Spleen (tissue), 11 donors: ENCODE results near the gene ST6GALNAC3. TPM values are rescaled to one million over a fixed set of nuclear protein-coding genes. Genes with fewer than 3 reads are reported as not detected.

ENCODE experiments used
- DNase-seq: peaks from one replicate; pipeline ENCODE4 v3.0.0-alpha.2; 2020
- H3K27ac ChIP-seq, 8 donors: fragments of 200-600 bp; sonication (generic) in 7 of 8; 1 replicate in 4 of 8; 2 replicates in 4 of 8; pipeline versions ENCODE4 v1.5.0 to v1.8.0; 2016 to 2021; ENCODE audit warnings: inconsistent platforms in 4 of 8, mild to moderate bottlenecking in 4 of 8, moderate library complexity in 1 of 8
- H3K27me3 ChIP-seq, 7 donors: fragments of 200-600 bp; sonication (generic) in 6 of 7; replicated peaks in 1 of 7; 1 replicate in 4 of 7; 2 replicates in 3 of 7; pipeline versions ENCODE4 v1.5.0 to v1.8.0; 2016 to 2021; ENCODE audit warnings: inconsistent platforms in 3 of 7, mild to moderate bottlenecking in 1 of 7
- H3K36me3 ChIP-seq, 6 donors: fragments of 200-600 bp; sonication (generic) in 5 of 6; 1 replicate in 4 of 6; 2 replicates in 2 of 6; pipeline versions ENCODE4 v1.5.0 to v1.8.0; 2016 to 2021; ENCODE audit warnings: inconsistent platforms in 2 of 6
- H3K4me1 ChIP-seq, 6 donors: fragments of 200-600 bp; sonication (generic) in 5 of 6; 1 replicate in 3 of 6; 2 replicates in 3 of 6; pipeline versions ENCODE4 v1.5.0 to v1.8.0; 2016 to 2021; ENCODE audit warnings: inconsistent platforms in 3 of 6
- H3K4me3 ChIP-seq, 8 donors: fragments of 200-600 bp; sonication (generic) in 7 of 8; 1 replicate in 4 of 8; 2 replicates in 4 of 8; pipeline versions ENCODE4 v1.5.0 to v1.8.0; 2016 to 2021; ENCODE audit warnings: inconsistent platforms in 4 of 8, mild to moderate bottlenecking in 4 of 8, moderate library complexity in 2 of 8
- H3K9me3 ChIP-seq, 8 donors: fragments of 200-600 bp; sonication (generic) in 7 of 8; 1 replicate in 4 of 8; 2 replicates in 4 of 8; pipeline versions ENCODE4 v1.5.0 to v1.8.0; 2016 to 2021; ENCODE audit warnings: inconsistent platforms in 4 of 8
- POLR2A ChIP-seq, 3 donors: fragments of 450-650 bp; IDR thresholded peaks; one replicate each; pipeline ENCODE4 v1.5.1; 2017; ENCODE audit warnings: antibody characterized with exemption in 3 of 3, mild to moderate bottlenecking in 1 of 3
- POLR2AphosphoS5 ChIP-seq, 3 donors: sonication (generic); formaldehyde crosslinking; IDR thresholded peaks; one replicate each; pipeline ENCODE4 v1.5.1; 2017; ENCODE audit warnings: antibody characterized with exemption in 3 of 3
- WGBS, 5 donors: extraction: QIAGEN DNeasy Blood & Tissue Kit in 3 of 5; methylation state at CpG; one replicate each; pipeline versions ENCODE4 v1.1.5 to v1.1.7; 2013 to 2018; 5-methylcytosine and 5-hydroxymethylcytosine counted together
- intact Hi-C: fragments of 100-400 bp; cut with DNase I; formaldehyde crosslinking; loops from one replicate; pipeline ENCODE4 v1.15.0; 2023; ENCODE audit warnings: low total_unique reads
- polyA plus RNA-seq, 3 donors: library from polyadenylated mRNA; stranded (reverse); fragments of 200-250 nt; gene quantifications; one replicate each; pipeline ENCODE4 v1.2.1, GENCODE V29; 2013
- total RNA-seq, 7 donors: library from RNA; depleted of rRNA in 3 of 7; stranded (reverse); fragments of >200 nt in 3 of 7; fragmentation: NEBNext Ultra II Directional in 4 of 7; extraction: Animal tissue kit (Norgen Biotek cat#: 25700) in 4 of 7; gene quantifications; one replicate each; pipeline versions ENCODE4 v1.1.0 to v1.2.1, GENCODE V29; 2016 to 2021
- TF ChIP-seq, protein P1 (sequence below), 11 experiments: fragments of 200-600 bp in 7 of 11; fragments of 450-650 bp in 4 of 11; sonication (generic) in 4 of 11; IDR thresholded peaks in 8 of 11; conservative IDR thresholded peaks in 3 of 11; 1 replicate in 7 of 11; 2 replicates in 4 of 11; pipeline versions ENCODE4 v1.4.0 to v1.8.0; 2016 to 2021; ENCODE audit warnings: antibody characterized with exemption in 11 of 11, inconsistent platforms in 4 of 11, mild to moderate bottlenecking in 1 of 11
- donor health status: healthy with polysubstance abuse.
- donor health status: DM: no; HTN: no; CAD: no; lungs with moderate emphysema.
- donor health status: DM: no; HTN: no; CAD: no.
- donor health status: Bipolar disorder and iron deficiency.
- donor health status: healthy.
- donor health status: DM: no; HTN: no; CAD: no.
- donor health status: DM: yes; HTN: yes; CAD: no.

ST6GALNAC3 gene
- total and polyA plus RNA-seq, 10 donors, result 0.93 to 24.7 (median 10.1) TPM

DNA sequence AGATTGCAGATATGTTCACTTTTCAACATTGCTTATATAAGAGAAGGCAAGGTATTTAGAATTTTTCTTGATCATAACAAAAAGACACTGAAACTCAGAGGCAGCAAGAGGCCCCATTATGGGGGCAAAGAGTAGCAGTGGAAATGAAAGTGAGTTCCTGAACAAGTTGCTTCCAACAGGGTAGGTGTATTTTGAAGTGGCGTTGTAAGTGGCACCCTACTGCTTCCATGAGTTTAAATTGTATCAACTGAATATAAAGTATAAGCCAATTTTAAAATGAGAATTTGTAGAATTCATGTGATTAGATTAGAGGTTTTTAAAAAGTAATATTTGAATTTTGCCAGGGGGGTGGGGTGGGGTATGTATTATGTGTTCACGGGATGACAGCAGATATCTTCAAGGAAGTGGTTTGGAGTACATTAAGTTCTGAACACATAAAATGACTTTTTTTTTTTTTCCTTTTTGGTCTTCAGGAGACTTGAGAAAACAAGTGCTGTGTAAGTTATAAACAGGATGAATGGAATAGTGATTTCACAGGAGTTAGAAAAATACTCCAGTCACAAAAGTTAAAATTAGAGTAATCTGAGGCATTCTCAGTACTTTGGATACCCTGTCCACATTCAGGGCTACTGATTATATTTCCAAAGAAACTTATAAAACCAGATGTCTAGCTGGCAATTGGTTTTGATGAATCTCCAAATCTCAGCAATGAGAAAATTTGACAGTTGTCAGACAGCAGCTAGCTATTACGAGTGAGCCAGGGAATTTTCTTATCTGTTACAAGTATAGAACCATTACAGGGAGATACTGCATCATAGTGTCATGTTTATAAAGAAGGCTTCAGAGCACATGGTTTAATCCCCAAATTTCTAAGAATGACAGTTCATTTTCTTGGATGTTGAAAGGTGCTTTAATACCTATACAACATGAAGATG, 182.0 kb downstream of the ST6GALNAC3 start:
- Histone ChIP-seq H3K9me3 (no peaks in the 10 kb centered on the region), H3K4me3 (no peak overlapping the region), H3K4me1 (peaks cover 0 to 48% (median 10%) of the 10 kb centered on the region in 6 donors), H3K27me3 (no peaks in the 10 kb centered on the region), H3K36me3 (no peaks in the 10 kb centered on the region), H3K27ac (no peak overlapping the region)
- TF ChIP-seq POLR2A (IDR thresholded peaks at IDR 0.05) (no peak), POLR2AphosphoS5 (IDR thresholded peaks at IDR 0.05) (no peak)
- DNase-seq, result no peak
- intact Hi-C loops, result no loop called here
- WGBS, 5 donors, result 57 to 69% (median 60%) methylated on average over 3 of the region's 3 CpGs

DNA sequence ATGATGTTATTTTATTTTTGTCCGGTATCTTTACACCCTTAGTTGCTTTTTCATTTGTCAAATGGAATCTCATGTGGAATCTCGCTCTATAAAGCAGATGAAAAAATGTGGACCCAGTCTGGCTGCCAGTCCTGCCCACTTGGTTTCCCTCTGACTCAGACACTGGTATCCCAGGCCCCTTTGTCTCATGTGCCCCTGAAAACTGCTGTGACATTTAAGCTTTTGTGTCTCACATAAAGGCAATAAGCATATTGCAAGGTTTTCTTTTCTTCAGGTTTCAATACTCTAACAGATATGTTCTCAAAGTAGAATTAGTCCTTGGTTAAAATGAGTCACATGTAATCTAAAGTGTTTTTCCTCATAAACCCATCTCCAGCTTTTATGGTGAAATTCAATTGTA, 183.3 kb downstream of the ST6GALNAC3 start:
- Histone ChIP-seq H3K27me3 (no peaks in the 10 kb centered on the region), H3K9me3 (no peaks in the 10 kb centered on the region), H3K4me3 (no peak overlapping the region), H3K27ac (no peak overlapping the region), H3K36me3 (no peaks in the 10 kb centered on the region), H3K4me1 (peaks cover 0 to 48% (median 10%) of the 10 kb centered on the region in 6 donors)
- intact Hi-C loops, result no loop called here
- DNase-seq, result no peak
- WGBS, 5 donors, result 90 to 99% (median 94%) methylated on average over 2 of the region's 2 CpGs
- no peak for TF ChIP-seq POLR2A (IDR thresholded peaks at IDR 0.05)
- TF ChIP-seq, protein P1, sequence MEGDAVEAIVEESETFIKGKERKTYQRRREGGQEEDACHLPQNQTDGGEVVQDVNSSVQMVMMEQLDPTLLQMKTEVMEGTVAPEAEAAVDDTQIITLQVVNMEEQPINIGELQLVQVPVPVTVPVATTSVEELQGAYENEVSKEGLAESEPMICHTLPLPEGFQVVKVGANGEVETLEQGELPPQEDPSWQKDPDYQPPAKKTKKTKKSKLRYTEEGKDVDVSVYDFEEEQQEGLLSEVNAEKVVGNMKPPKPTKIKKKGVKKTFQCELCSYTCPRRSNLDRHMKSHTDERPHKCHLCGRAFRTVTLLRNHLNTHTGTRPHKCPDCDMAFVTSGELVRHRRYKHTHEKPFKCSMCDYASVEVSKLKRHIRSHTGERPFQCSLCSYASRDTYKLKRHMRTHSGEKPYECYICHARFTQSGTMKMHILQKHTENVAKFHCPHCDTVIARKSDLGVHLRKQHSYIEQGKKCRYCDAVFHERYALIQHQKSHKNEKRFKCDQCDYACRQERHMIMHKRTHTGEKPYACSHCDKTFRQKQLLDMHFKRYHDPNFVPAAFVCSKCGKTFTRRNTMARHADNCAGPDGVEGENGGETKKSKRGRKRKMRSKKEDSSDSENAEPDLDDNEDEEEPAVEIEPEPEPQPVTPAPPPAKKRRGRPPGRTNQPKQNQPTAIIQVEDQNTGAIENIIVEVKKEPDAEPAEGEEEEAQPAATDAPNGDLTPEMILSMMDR (IDR thresholded peaks at IDR 0.05 in 8 of 11, conservative IDR thresholded peaks at IDR 0.05 in 3 of 11), result no peak
- TF ChIP-seq POLR2AphosphoS5 (IDR thresholded peaks at IDR 0.05), result no peak

DNA sequence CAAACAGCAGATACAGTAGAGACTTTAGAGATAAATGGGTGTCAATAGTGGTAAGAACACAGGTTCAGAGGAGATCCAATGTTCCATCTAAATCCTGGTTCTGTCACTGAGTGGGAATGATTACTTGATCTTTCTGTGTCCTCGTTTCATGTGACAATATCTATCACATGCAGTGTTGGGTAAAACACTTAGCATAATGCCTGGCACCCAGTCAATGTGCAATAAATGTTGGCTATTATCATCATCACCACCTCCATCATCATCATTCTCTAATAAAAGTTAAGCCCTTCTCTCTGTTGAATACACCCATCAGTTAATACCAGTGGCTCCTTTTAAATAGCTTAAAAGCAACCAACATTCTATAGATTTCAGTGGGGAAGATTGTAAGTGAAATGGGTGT, 184.7 kb downstream of the ST6GALNAC3 start:
- Histone ChIP-seq H3K9me3 (no peaks in the 10 kb centered on the region), H3K27me3 (no peaks in the 10 kb centered on the region), H3K4me3 (no peak overlapping the region), H3K36me3 (no peaks in the 10 kb centered on the region), H3K27ac (no peak overlapping the region), H3K4me1 (peaks cover 0 to 48% (median 10%) of the 10 kb centered on the region in 6 donors)
- no peak for DNase-seq
- intact Hi-C loops, result no loop called here
- no peak for TF ChIP-seq POLR2A (IDR thresholded peaks at IDR 0.05)
- TF ChIP-seq, protein P1 (IDR thresholded peaks at IDR 0.05 in 8 of 11, conservative IDR thresholded peaks at IDR 0.05 in 3 of 11), result no peak
- no peak for TF ChIP-seq POLR2AphosphoS5 (IDR thresholded peaks at IDR 0.05)
- WGBS, 5 donors, result 76 to 90% (median 88%) methylated on average over 1 of the region's 1 CpG

DNA sequence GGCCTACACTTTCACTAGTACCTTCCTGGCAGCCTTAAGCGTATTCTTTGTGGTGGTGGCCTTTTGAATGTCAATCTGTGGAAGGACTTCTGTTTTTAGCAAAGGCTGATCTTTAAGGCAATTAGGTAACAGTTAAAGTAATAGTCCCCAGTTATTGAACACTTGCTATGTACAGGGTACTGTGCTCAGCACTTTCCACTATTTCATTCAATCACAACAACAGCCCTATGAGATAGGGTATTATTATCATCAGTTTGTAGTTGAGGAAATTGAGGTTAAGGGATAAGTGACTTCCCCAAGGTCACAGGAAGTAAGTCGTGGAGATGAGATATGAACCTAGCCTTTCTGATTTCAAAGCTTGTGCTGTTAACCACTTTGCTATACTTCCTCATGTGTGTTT, 185.7 kb downstream of the ST6GALNAC3 start:
- no peaks in the 10 kb centered on the region for H3K27me3 ChIP-seq

DNA sequence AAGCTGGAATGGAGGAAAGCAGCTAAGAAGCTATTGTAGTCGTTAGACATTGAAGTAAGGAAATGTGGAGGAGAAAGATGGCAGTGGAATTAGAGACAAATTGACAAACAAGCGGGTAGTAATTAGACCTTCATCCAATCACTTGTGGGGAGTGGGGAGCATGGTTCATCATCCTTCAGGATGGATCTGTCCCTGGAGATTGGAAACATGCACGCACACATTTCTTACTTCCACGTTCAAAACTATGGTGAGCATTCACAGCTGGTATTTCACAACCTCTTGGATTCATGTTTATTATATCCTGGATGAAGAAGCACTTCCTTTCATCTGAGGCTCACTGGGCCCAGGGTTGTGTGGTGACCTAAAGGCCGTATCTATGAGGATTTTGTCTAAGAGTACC, 188.1 kb downstream of the ST6GALNAC3 start:
- Histone ChIP-seq H3K4me3 (no peak overlapping the region), H3K27ac (no peak overlapping the region), H3K9me3 (no peaks in the 10 kb centered on the region), H3K36me3 (no peaks in the 10 kb centered on the region), H3K27me3 (no peaks in the 10 kb centered on the region), H3K4me1 (peaks cover 0 to 29% (median 11%) of the 10 kb centered on the region in 6 donors)
- no peak for TF ChIP-seq POLR2AphosphoS5 (IDR thresholded peaks at IDR 0.05)
- no peak for TF ChIP-seq POLR2A (IDR thresholded peaks at IDR 0.05)
- TF ChIP-seq, protein P1 (IDR thresholded peaks at IDR 0.05 in 8 of 11, conservative IDR thresholded peaks at IDR 0.05 in 3 of 11), result no peak
- 73 to 85% (median 78%) methylated on average over 5 of the region's 5 CpGs for WGBS, 5 donors
- intact Hi-C loops, result no loop called here
- DNase-seq, result no peak

More for the DNA sequence above, 185.7 kb downstream of the ST6GALNAC3 start:
- TF ChIP-seq POLR2AphosphoS5 (IDR thresholded peaks at IDR 0.05), result no peak
- no peaks in the 10 kb centered on the region for H3K36me3 ChIP-seq
- peaks cover 0 to 41% (median 10%) of the 10 kb centered on the region in 6 donors for H3K4me1 ChIP-seq
- WGBS, 5 donors, result 35 to 44% (median 40%) methylated on average over 2 of the region's 2 CpGs
- no peak overlapping the region for H3K4me3 ChIP-seq
- DNase-seq, result no peak
- intact Hi-C loops, result no loop called here
- H3K9me3 ChIP-seq, result no peaks in the 10 kb centered on the region
- no peak overlapping the region for H3K27ac ChIP-seq
